Activated CD4-positive, alpha-beta memory T cell treated with anti-CD3 and anti-CD28 coated beads for 36 hours (primary cell): ENCODE measurements around the gene PERCC1. TPM values are rescaled to one million over a fixed set of nuclear protein-coding genes. Genes with fewer than 3 reads are reported as not detected.
A peak's percentile ranks its signal among the peaks of the same experiment; 100 is the strongest.

Source experiments
- CTCF ChIA-PET: fragments of 350-600 bp; sonication (Branson Sonifier 250); formaldehyde crosslinking; loops from one replicate; lab custom pipeline; 2021; ENCODE audit warnings: antibody characterized with exemption, inconsistent platforms; lab: Charles Lee
- POLR2A ChIA-PET: fragments of 350-600 bp; sonication (Branson Sonifier 250); formaldehyde crosslinking; loops from one replicate; lab custom pipeline; 2021; ENCODE audit warnings: antibody characterized with exemption; lab: Charles Lee
- DNase-seq: peaks from one replicate; pipeline ENCODE4 v3.0.0-alpha.2; 2020
- H3K27ac Mint-ChIP-seq: one replicate; pipeline ENCODE4 v1.8.0; 2021; ENCODE audit warnings: mixed read lengths
- H3K27me3 Mint-ChIP-seq: one replicate; pipeline ENCODE4 v1.8.0; 2021; ENCODE audit warnings: mixed read lengths
- H3K36me3 Mint-ChIP-seq: one replicate; pipeline ENCODE4 v1.8.0; 2021; ENCODE audit warnings: mixed read lengths
- H3K4me1 Mint-ChIP-seq: one replicate; pipeline ENCODE4 v1.8.0; 2021; ENCODE audit warnings: low read depth, mixed read lengths
- H3K4me3 Mint-ChIP-seq: one replicate; pipeline ENCODE4 v1.8.0; 2021; ENCODE audit warnings: mild to moderate bottlenecking, mixed read lengths
- H3K9me3 Mint-ChIP-seq: one replicate; pipeline ENCODE4 v1.8.0; 2021; ENCODE audit warnings: mixed read lengths
- intact Hi-C: fragments of 100-400 bp; cut with micrococcal nuclease; formaldehyde crosslinking; loops from one replicate; pipeline ENCODE4 v1.15.1; 2023
- total RNA-seq, 2 experiments: library from RNA; stranded (reverse); gene quantifications; one replicate each; pipeline ENCODE4 v1.2.3, GENCODE V29; 2021

The PERCC1 gene
- total RNA-seq, 2 experiments from 2014 or later = not detected

DNA sequence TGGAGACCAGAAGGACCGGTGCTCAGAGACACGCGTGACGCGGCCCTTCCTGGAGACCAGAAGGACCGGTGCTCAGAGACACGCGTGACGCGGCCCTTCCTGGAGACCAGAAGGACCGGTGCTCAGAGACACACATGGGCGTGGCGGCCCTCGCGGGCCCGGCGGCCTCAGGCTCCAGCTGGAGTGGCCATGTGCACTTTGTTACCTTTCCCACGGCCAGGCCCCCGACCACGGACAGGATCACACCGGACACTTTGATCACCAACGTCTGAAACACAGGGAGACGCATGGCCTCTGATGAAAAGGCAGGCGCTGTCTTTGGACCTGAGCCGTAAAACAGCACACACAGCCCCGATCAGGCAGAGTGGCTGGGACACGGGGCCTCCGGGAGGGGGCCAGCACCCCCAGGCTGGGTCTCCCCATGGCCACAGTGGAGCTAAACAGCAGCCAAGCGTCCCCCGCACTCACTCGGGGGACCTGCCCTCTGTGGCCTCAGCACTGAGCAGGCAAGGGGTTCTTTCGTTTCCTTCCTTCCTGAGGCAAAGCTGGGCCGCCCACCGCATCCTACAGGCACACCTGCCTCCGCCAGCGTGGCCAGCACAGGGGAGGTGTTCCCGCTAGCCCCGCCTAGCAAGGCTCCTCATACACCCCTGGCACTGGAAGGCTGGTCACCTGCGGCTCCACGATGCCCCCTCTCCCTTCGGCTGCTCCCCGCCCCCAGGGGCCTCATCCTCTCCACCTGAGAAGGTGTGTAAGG lies 26.8 kb downstream of the PERCC1 start:
- Mint-ChIP-seq H3K9me3 (no peaks in the 10 kb centered on the region), H3K27ac (no peak overlapping the region), H3K4me3 (no peak overlapping the region), H3K36me3 (peaks cover 1% of the 10 kb centered on the region), H3K27me3 (no peaks in the 10 kb centered on the region), H3K4me1 (peaks cover 14% of the 10 kb centered on the region)
- CTCF ChIA-PET = no interaction called here
- POLR2A ChIA-PET = no interaction called here
- intact Hi-C loops = no loop called here
- DNase-seq = no peak

DNA sequence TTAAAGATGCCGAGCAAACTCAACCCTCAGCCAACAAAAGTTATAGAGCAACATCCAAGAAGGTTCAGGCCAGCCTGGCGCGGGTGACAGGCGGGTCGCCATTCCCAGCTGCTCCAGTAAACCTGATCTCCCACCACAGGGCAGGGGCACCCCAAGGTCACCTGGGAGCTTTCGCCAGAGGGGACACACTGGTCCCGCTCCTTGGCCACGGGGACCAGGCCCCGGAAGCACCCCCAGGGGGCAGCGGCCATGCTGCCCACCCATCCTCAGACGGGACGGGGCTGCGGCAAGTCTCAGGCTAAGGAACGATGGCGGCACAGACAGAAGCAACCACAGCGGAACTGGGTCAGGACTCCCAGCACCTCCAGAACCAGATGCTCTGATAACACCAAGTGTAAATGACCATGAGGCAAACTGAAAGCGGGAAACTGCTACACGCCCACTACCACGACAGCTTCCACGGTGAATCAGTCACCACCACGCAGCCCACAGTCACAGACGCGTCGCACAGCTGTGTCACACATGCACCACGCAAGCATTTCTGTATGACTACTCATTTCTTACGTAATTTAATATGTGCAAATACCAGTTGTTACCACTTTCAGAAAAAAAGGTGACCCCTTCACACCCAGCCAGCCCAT lies 27.6 kb downstream of the PERCC1 start:
- ChIA-PET POLR2A (no interaction called here), CTCF (interaction anchor here (0.6 kb wide), 1 partner anchor 18 kb away, joined by 4 read pairs; no protein-coding TSS in a partner anchor)
- Mint-ChIP-seq H3K4me3 (no peak overlapping the region), H3K27ac (no peak overlapping the region), H3K4me1 (peaks cover 14% of the 10 kb centered on the region), H3K36me3 (peaks cover 1% of the 10 kb centered on the region), H3K9me3 (no peaks in the 10 kb centered on the region), H3K27me3 (no peaks in the 10 kb centered on the region)
- peak; percentile 64 for DNase-seq
- intact Hi-C loops = no loop called here

DNA sequence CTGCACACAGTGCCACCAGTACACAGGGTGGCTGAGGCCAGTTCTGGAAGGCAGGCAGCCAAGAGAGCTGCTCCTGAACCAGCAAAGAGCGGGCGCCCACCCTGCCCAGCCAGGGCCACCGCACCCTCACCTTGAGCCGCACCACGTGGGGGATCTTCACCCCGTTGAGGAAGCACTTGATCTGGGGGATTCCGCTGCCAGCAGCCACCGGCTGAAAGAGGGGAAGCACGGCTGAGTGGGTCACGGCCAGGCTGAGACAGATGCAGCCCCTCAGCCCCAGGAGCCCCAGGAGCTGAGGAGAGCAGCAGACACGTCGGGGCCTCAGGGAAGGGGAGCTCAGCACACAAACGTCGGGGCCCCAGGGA lies 28.1 kb downstream of the PERCC1 start:
- Mint-ChIP-seq H3K36me3 (peaks cover 1% of the 10 kb centered on the region), H3K9me3 (no peaks in the 10 kb centered on the region), H3K4me3 (no peak overlapping the region), H3K27ac (no peak overlapping the region), H3K27me3 (no peaks in the 10 kb centered on the region), H3K4me1 (peaks cover 10% of the 10 kb centered on the region)
- intact Hi-C loops = no loop called here
- POLR2A ChIA-PET = interaction anchor here (0.7 kb wide), 1 partner anchor 263 kb away, joined by 4 read pairs; no protein-coding TSS in a partner anchor
- CTCF ChIA-PET = no interaction called here
- DNase-seq = no peak

DNA sequence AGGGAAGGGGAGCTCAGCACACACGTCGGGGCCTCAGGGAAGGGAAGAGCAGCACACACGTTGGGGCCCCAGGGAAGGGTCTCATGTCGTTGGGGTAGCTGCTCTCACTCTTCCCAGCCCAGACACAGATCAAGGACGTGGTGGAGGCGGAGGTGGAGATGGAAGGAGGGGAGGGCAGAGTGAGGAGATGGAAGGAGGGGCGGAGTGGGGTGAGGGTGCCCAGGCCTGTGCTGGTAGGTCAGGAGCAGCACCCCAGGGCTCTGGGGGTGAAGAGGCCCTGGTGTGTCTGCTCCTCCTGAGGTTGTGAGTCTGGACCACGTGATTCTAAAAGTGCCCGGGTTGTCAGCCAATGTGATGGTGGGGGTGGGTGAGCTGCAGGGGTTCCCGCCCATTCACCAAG lies 29.1 kb downstream of the PERCC1 start:
- DNase-seq = no peak
- H3K27me3 Mint-ChIP-seq = no peaks in the 10 kb centered on the region
- ChIA-PET POLR2A (interaction anchor here (0.7 kb wide), 1 partner anchor 264 kb away, joined by 4 read pairs; no protein-coding TSS in a partner anchor), CTCF (no interaction called here)
- H3K4me3 Mint-ChIP-seq = no peak overlapping the region
- no peaks in the 10 kb centered on the region for H3K9me3 Mint-ChIP-seq
- intact Hi-C loops = no loop called here
- H3K4me1 Mint-ChIP-seq = peaks cover 7% of the 10 kb centered on the region
- H3K36me3 Mint-ChIP-seq = peaks cover 2% of the 10 kb centered on the region
- H3K27ac Mint-ChIP-seq = no peak overlapping the region

DNA sequence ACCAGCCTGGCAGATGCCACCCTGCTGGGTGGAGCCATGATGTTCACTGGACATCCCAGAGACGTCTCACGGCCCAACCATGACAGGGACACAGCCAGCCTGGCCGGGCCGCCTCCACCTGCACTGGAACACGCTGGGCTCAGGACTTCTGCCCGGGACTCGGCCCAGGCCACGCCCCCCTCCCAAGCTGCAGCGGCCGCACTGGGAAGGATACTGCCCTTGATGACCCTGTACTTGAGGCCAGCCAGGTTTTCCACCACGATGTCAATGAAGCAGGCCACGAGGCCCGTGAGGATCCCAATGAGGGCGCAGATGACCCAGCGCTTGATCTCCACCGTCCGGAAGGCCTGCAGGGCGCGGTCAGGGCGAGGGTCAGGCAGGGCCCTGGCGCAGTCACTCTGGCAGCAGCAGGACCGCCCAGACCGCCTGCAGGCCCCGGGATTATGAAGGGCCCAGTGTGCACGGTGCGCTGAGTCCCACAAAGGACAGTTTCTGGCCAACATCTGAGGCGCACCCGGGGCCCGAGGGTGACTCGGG lies 29.8 kb downstream of the PERCC1 start:
- no peak for DNase-seq
- peaks cover 7% of the 10 kb centered on the region for H3K4me1 Mint-ChIP-seq
- ChIA-PET POLR2A (no interaction called here), CTCF (no interaction called here)
- intact Hi-C loops = no loop called here
- peaks cover 3% of the 10 kb centered on the region for H3K36me3 Mint-ChIP-seq
- H3K4me3 Mint-ChIP-seq = no peak overlapping the region
- H3K9me3 Mint-ChIP-seq = no peaks in the 10 kb centered on the region
- no peaks in the 10 kb centered on the region for H3K27me3 Mint-ChIP-seq
- no peak overlapping the region for H3K27ac Mint-ChIP-seq

DNA sequence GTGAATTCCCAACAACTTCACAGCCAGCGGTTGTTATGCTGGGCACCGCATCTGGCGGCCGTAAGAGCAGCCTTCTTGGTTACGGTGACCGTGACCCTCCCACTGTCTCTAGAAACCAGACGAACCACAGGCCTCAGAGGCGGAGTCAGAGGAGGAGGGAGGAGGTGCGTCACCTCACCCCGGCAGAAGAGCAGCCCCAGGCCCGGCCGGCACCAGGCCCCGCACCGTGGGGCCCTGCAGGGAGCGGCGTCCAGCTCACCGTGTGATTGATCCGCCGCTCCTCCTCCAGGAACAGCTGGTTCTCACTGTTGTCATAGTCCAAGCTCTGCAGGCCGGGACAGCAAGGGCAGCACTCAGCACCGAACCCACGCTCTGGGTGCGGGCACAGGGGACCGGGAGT lies 30.3 kb downstream of the PERCC1 start:
- H3K4me3 Mint-ChIP-seq = no peak overlapping the region

DNA sequence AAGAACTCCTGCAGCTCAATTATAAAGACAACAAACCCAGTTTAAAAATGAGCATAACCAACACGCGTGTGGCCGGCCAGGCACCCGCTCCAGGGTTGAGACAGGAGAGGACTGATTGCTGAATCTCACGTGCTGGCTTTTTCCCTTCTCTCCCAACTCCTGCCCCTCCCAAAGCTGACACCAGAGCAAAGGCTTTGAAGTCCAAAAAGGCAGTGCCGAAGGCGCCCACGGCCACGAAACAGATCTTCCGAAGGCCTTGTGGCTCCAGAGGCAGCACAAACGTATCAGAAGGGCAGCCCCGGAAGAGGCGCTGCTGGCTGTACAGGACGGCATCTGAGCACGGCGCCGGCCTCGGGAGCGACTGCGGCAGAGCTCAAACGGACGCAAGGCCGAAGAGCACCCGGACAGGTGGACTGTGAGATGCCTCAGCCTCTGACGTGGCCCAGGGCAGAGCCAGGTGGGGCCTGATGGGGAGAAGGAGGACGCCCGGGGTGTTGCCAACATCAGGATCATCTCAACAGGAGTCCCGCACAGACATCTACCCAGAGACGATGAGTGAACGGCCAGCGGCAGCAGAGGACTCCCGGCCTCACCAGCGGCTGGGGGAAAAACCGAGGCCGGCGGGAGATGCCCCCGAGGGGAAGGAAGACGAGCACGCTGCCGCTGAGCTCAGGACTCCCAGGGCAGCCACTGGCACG lies 33.5 kb downstream of the PERCC1 start:
- H3K4me1 Mint-ChIP-seq = no peaks in the 10 kb centered on the region
- peaks cover 3% of the 10 kb centered on the region for H3K36me3 Mint-ChIP-seq
- CTCF ChIA-PET = no interaction called here
- no peak overlapping the region for H3K27ac Mint-ChIP-seq
- intact Hi-C loops = no loop called here
- POLR2A ChIA-PET = no interaction called here
- H3K9me3 Mint-ChIP-seq = no peaks in the 10 kb centered on the region
- no peak for DNase-seq
- H3K27me3 Mint-ChIP-seq = no peaks in the 10 kb centered on the region
- no peak overlapping the region for H3K4me3 Mint-ChIP-seq

More for the DNA sequence above, 30.3 kb downstream of the PERCC1 start:
- H3K4me1 Mint-ChIP-seq = peaks cover 7% of the 10 kb centered on the region
- ChIA-PET CTCF (no interaction called here), POLR2A (no interaction called here)
- H3K36me3 Mint-ChIP-seq = peaks cover 3% of the 10 kb centered on the region
- DNase-seq = no peak
- H3K27ac Mint-ChIP-seq = no peak overlapping the region
- intact Hi-C loops = no loop called here
- H3K9me3 Mint-ChIP-seq = no peaks in the 10 kb centered on the region
- H3K27me3 Mint-ChIP-seq = no peaks in the 10 kb centered on the region

DNA sequence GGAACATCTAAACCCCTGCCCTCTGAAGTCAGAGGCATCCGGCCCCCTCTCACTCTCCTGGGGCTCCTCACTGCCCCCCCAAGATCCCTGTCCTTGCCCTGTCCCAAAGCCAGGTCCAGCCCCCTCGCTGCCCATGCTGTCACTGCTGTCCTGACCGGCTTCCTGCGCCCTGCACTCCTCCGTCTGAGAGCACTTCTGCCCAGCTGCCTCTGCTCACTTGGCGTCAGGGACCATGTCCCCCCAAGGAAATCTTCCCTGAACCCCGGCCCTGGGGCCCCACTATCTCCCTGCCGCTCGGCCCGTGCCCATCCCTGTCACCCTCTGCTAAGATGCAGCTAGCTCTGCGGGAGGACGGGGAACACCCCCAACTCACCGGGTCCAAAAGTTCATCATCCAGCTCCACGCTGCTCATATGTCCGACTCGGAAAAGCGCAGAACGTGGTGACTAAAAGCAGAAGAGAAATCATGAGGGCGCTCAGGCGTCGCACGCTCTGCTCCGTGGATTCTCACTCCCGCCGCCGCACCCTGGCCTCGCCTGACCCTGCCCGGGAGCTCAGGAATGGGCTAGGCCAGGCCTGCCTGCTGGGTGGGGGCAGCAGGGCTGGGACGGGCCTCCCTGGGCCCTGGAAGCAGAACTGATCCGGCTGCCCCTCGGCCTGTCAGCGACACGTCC lies 34.2 kb downstream of the PERCC1 start:
- H3K9me3 Mint-ChIP-seq = no peaks in the 10 kb centered on the region
- POLR2A ChIA-PET = no interaction called here

DNA sequence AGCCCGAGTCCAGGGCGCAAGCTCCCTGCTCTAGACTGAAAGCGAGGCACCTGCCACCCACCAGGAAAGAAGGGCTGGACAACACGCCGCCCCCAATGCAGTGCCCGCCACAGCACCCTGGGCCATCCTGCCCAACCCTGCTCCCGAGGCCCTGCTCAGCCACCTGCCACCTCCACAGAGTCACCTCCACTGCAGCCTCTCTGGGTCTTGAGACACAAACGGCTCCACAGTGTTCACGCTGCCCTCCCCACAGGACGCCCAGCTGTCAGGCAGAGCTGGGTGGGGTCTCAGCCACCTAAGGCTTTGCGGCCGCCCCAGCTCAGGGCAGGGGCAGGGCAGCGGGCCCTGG lies 34.7 kb downstream of the PERCC1 start:
- peaks cover 3% of the 10 kb centered on the region for H3K36me3 Mint-ChIP-seq
- H3K4me3 Mint-ChIP-seq = no peak overlapping the region
- ChIA-PET POLR2A (no interaction called here), CTCF (no interaction called here)
- intact Hi-C loops = no loop called here
- no peaks in the 10 kb centered on the region for H3K27me3 Mint-ChIP-seq
- no peak for DNase-seq
- no peaks in the 10 kb centered on the region for H3K9me3 Mint-ChIP-seq
- H3K27ac Mint-ChIP-seq = no peak overlapping the region
- peaks cover 8% of the 10 kb centered on the region for H3K4me1 Mint-ChIP-seq

More for the DNA sequence above, 34.2 kb downstream of the PERCC1 start:
- H3K4me3 Mint-ChIP-seq = no peak overlapping the region
- no peaks in the 10 kb centered on the region for H3K27me3 Mint-ChIP-seq
- DNase-seq = no peak
- peaks cover 4% of the 10 kb centered on the region for H3K4me1 Mint-ChIP-seq
- peaks cover 3% of the 10 kb centered on the region for H3K36me3 Mint-ChIP-seq
- CTCF ChIA-PET = no interaction called here
- intact Hi-C loops = no loop called here
- no peak overlapping the region for H3K27ac Mint-ChIP-seq

DNA sequence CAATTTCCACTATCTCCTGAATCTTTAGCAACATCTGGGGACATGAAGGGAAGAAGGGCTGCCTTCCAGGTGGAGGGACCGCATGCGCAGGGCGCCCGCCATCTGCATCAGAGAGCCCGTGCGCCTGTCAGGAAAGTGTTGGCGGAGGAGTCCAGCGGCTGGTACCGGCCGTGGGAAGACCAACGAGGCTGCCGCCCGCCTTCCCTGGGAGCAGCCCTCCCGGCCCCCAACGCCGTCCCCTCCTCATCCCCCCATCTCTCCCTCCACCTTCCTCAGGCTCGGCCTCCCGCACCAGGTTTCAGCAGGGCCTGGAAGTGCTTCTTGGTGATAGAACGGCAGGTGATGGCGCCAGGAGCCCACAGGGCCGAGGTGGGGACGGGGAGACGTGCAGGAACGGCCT lies 35.2 kb downstream of the PERCC1 start:
- ChIA-PET POLR2A (no interaction called here), CTCF (no interaction called here)
- H3K27ac Mint-ChIP-seq = no peak overlapping the region
- peaks cover 3% of the 10 kb centered on the region for H3K36me3 Mint-ChIP-seq
- H3K9me3 Mint-ChIP-seq = no peaks in the 10 kb centered on the region
- H3K4me3 Mint-ChIP-seq = no peak overlapping the region
- H3K4me1 Mint-ChIP-seq = peaks cover 13% of the 10 kb centered on the region
- no peaks in the 10 kb centered on the region for H3K27me3 Mint-ChIP-seq
- no peak for DNase-seq
- intact Hi-C loops = no loop called here

DNA sequence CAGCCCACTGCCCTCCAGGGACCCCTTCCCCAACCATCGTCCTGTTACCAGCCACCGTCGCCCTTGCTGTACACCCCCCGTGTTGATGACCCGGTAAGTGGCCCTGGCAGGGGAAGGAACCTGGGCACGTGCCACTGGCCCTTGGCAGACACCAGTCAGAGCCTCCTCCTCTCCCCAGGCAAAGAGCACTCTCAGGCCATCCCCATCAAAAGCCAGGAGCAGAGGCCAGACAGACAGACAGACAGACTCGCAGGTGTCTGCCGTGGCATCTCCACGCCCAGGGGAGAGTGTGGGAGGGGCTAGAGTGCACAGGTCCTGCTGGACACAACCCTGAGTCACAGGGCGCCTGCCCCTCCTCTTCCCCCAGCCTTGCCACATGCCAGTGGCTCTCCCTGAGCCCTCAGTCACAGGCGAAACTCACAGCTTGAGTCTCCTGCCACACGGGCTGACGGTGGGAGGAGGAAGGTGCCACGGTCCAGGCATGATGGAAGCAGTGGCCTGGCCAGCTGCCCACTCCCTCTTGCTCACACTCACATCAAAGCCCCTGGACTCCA lies 36.2 kb downstream of the PERCC1 start:
- Mint-ChIP-seq H3K4me1 (peaks cover 18% of the 10 kb centered on the region), H3K4me3 (no peak overlapping the region), H3K9me3 (no peaks in the 10 kb centered on the region), H3K36me3 (peaks cover 3% of the 10 kb centered on the region), H3K27ac (no peak overlapping the region), H3K27me3 (no peaks in the 10 kb centered on the region)
- no peak for DNase-seq
- CTCF ChIA-PET = no interaction called here
- intact Hi-C loops = no loop called here
- POLR2A ChIA-PET = no interaction called here

DNA sequence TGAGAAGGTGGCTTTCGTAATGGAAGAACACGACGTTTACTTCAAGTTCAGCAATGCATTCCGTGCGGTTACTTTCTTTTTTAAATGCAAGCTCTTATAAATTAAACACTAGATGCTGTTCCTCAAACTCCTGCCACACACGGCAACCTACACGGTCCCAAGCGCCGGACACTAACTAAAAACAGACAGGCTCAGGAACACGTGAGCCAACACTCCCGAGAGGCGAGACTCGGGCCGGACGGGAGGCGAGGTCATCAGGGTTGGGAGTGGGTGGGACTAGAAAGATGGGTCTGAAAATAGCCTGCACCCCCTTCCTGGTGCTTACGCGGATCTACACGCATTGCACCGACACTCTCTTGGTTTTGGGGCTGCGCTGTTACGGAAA lies 37.5 kb downstream of the PERCC1 start:
- Mint-ChIP-seq H3K4me3 (no peak overlapping the region), H3K27me3 (no peaks in the 10 kb centered on the region), H3K36me3 (peaks cover 2% of the 10 kb centered on the region), H3K27ac (no peak overlapping the region), H3K4me1 (peaks cover 23% of the 10 kb centered on the region), H3K9me3 (no peaks in the 10 kb centered on the region)
- DNase-seq = no peak
- ChIA-PET CTCF (interaction anchor here (0.7 kb wide), 1 partner anchor 213 kb away, joined by 3 read pairs; no protein-coding TSS in a partner anchor), POLR2A (no interaction called here)
- intact Hi-C loops = no loop called here
